CD4-positive, alpha-beta T cell (primary cell): ENCODE results near the gene CCT7. TPM values are rescaled to one million over a fixed set of nuclear protein-coding genes. Genes with fewer than 3 reads are reported as not detected.

Experiments
- ATAC-seq: fragments of 200-7000 bp; cut with Tn5 transposase; one replicate; pipeline ENCODE4 v1.10.0; 2022; ENCODE audit warnings: mild to moderate bottlenecking; ENCODE audit not compliant: poor library complexity
- CTCF ChIA-PET: fragments of 350-600 bp; sonication (Branson Sonifier 250); formaldehyde crosslinking; loops from one replicate; lab custom pipeline; 2021; ENCODE audit warnings: antibody characterized with exemption, inconsistent platforms; lab: Charles Lee
- POLR2A ChIA-PET: fragments of 350-600 bp; sonication (Branson Sonifier 250); formaldehyde crosslinking; loops from one replicate; lab custom pipeline; 2021; ENCODE audit warnings: antibody characterized with exemption, inconsistent platforms; lab: Charles Lee
- DNase-seq, 14 experiments: peaks; one replicate each; pipeline ENCODE4 v3.0.0-alpha.2; 2013 to 2020; ENCODE audit warnings: mixed read lengths in 2 of 14
- H3K27ac ChIP-seq, 2 donors: one replicate each; pipeline versions ENCODE4 v1.5.1 to v1.7.0; 2013; ENCODE audit warnings: low read length in 2 of 2, low read depth in 1 of 2, mild to moderate bottlenecking in 1 of 2
- H3K27me3 ChIP-seq, 2 experiments: 1 replicate in 1 of 2; 2 replicates in 1 of 2; pipeline versions ENCODE4 v1.6.1 to v1.7.0; 2013; ENCODE audit warnings: low read length in 2 of 2, control low read depth in 1 of 2, mild to moderate bottlenecking in 1 of 2, moderate library complexity in 1 of 2; ENCODE audit not compliant: insufficient read depth in 2 of 2, control insufficient read depth in 1 of 2
- H3K36me3 ChIP-seq: one replicate; pipeline ENCODE4 v1.6.1; 2013; ENCODE audit warnings: low read length, control low read depth; ENCODE audit not compliant: insufficient read depth
- H3K4me1 ChIP-seq: one replicate; pipeline ENCODE4 v1.6.1; 2013; ENCODE audit warnings: low read length, control low read depth; ENCODE audit not compliant: insufficient read depth
- H3K4me3 ChIP-seq: one replicate; pipeline ENCODE4 v1.5.1; 2013; ENCODE audit warnings: mild to moderate bottlenecking, low read length, moderate library complexity
- H3K9me3 ChIP-seq, 2 experiments: 1 replicate in 1 of 2; 2 replicates in 1 of 2; pipeline versions ENCODE4 v1.6.1 to v1.7.0; 2013; ENCODE audit warnings: low read length in 2 of 2, mild to moderate bottlenecking in 2 of 2, control low read depth in 1 of 2, moderate library complexity in 1 of 2; ENCODE audit not compliant: control insufficient read depth in 1 of 2, insufficient read depth in 1 of 2
- H3K27ac Mint-ChIP-seq: one replicate; pipeline ENCODE4 v1.8.0; 2020; ENCODE audit warnings: mixed read lengths
- H3K27me3 Mint-ChIP-seq: one replicate; pipeline ENCODE4 v1.8.0; 2021; ENCODE audit warnings: mixed read lengths
- H3K36me3 Mint-ChIP-seq: one replicate; pipeline ENCODE4 v1.8.0; 2021; ENCODE audit warnings: low read depth, mixed read lengths
- H3K4me1 Mint-ChIP-seq: one replicate; pipeline ENCODE4 v1.8.0; 2021; ENCODE audit warnings: low read depth, mixed read lengths
- H3K4me3 Mint-ChIP-seq: one replicate; pipeline ENCODE4 v1.8.0; 2020; ENCODE audit warnings: mild to moderate bottlenecking, mixed read lengths
- H3K9me3 Mint-ChIP-seq: one replicate; pipeline ENCODE4 v1.8.0; 2020; ENCODE audit warnings: mixed read lengths
- CTCF ChIP-seq: fragments of 200-600 bp; IDR thresholded peaks from one replicate; pipeline ENCODE4 v1.8.0; 2022; ENCODE audit warnings: antibody characterized with exemption, mild to moderate bottlenecking
- intact Hi-C, 2 experiments: fragments of 100-400 bp; cut with DNase I in 1 of 2; cut with micrococcal nuclease in 1 of 2; formaldehyde crosslinking; loops; one replicate each; pipeline versions ENCODE4 v1.15.1 to v1.9.0; 2023 to 2025; cut with DNase I, micrococcal nuclease
- total RNA-seq, 174 experiments: library from RNA in 2 of 174; stranded (reverse) in 2 of 174; gene quantifications; one replicate each; pipeline ENCODE4 v1.2.3 and lab custom pipeline; 2021 to 2026

Gene CCT7
- total RNA-seq, 2 experiments from 2014 or later = 86.9 to 96.9 TPM

- H3K36me3 Mint-ChIP-seq = peaks cover 32% of the 10 kb centered on the region
- no peak overlapping the region for H3K27ac Mint-ChIP-seq
- H3K27ac ChIP-seq = no peak overlapping the region
Observed at GRCh38 chr2:73265298-73266060, 31.4 kb downstream of the CCT7 start.

GRCh38 chr2:73266061-73266901, 32.2 kb downstream of the CCT7 start:
- Mint-ChIP-seq H3K27me3 (no peaks in the 10 kb centered on the region), H3K36me3 (peaks cover 31% of the 10 kb centered on the region), H3K4me3 (no peak overlapping the region), H3K4me1 (peaks cover 28% of the 10 kb centered on the region), H3K27ac (no peak overlapping the region), H3K9me3 (no peaks in the 10 kb centered on the region)
- ChIA-PET CTCF (no interaction called here), POLR2A (no interaction called here)
- intact Hi-C loops = no loop called here
- Histone ChIP-seq H3K27me3 (no peaks in the 10 kb centered on the region), H3K27ac (no peak overlapping the region), H3K4me3 (no peak overlapping the region), H3K4me1 (peaks cover 10% of the 10 kb centered on the region), H3K9me3 (no peaks in the 10 kb centered on the region), H3K36me3 (no peaks in the 10 kb centered on the region)
- ATAC-seq (no peak), DNase-seq (no peak)
- no peak for TF ChIP-seq CTCF

More at GRCh38 chr2:73265298-73266060, 31.4 kb downstream of the CCT7 start:
- H3K36me3 ChIP-seq = no peaks in the 10 kb centered on the region
- Mint-ChIP-seq H3K4me3 (no peak overlapping the region), H3K9me3 (no peaks in the 10 kb centered on the region), H3K27me3 (no peaks in the 10 kb centered on the region), H3K4me1 (peaks cover 28% of the 10 kb centered on the region)
- H3K4me1 ChIP-seq = peaks cover 10% of the 10 kb centered on the region
- H3K27me3 ChIP-seq = no peaks in the 10 kb centered on the region
- POLR2A ChIA-PET = no interaction called here
- no peak overlapping the region for H3K4me3 ChIP-seq
- H3K9me3 ChIP-seq = no peaks in the 10 kb centered on the region
- CTCF ChIA-PET = no interaction called here
- intact Hi-C loops = no loop called here
- DNase-seq = no peak
- TF ChIP-seq CTCF = no peak
- ATAC-seq = no peak

GRCh38 chr2:73267008-73267407, 32.9 kb downstream of the CCT7 start:
- Histone ChIP-seq H3K9me3 (no peaks in the 10 kb centered on the region), H3K27ac (no peak overlapping the region), H3K4me3 (no peak overlapping the region), H3K27me3 (no peaks in the 10 kb centered on the region), H3K4me1 (peaks cover 10% of the 10 kb centered on the region), H3K36me3 (no peaks in the 10 kb centered on the region)
- no peak for TF ChIP-seq CTCF
- intact Hi-C loops = no loop called here
- Mint-ChIP-seq H3K27me3 (no peaks in the 10 kb centered on the region), H3K4me3 (peak overlapping the region; percentile 11), H3K36me3 (peaks cover 26% of the 10 kb centered on the region), H3K4me1 (peaks cover 28% of the 10 kb centered on the region), H3K27ac (no peak overlapping the region), H3K9me3 (no peaks in the 10 kb centered on the region)
- ATAC-seq (no peak), DNase-seq (no peak)
- ChIA-PET CTCF (no interaction called here), POLR2A (no interaction called here)
